H1 (cell line): ENCODE results near the gene TRAPPC11. TPM values are rescaled to one million over a fixed set of nuclear protein-coding genes. Genes with fewer than 3 reads are reported as not detected.

ENCODE experiments used
- CTCF ChIA-PET: fragments of 300-600 bp; sonication (Branson Sonifier 250); formaldehyde crosslinking; loops from one replicate; lab custom pipeline; 2021; ENCODE audit not compliant: partially characterized antibody; lab: Charles Lee
- POLR2A ChIA-PET: fragments of 300-600 bp; sonication (Branson Sonifier 250); formaldehyde crosslinking; loops from one replicate; lab custom pipeline; 2021; ENCODE audit warnings: inconsistent platforms; ENCODE audit not compliant: partially characterized antibody; lab: Charles Lee
- DNase-seq, 2 experiments: peaks; one replicate each; pipeline versions ENCODE4 v3.0.0 to v3.0.0-alpha.2; 2010 to 2022; ENCODE audit warnings: low spot score in 2 of 2, low read depth in 1 of 2, mixed read lengths in 1 of 2
- FAIRE-seq: peaks from 2 replicates; lab custom pipeline; 2011; peaks lifted over from hg19 to GRCh38; lab: Jason Lieb, UNC
- H2AFZ ChIP-seq: 2 replicates; pipeline ENCODE4 v1.8.1; 2012; ENCODE audit warnings: low read length, inconsistent platforms
- H2AK5ac ChIP-seq: 2 replicates; pipeline ENCODE4 v1.6.1; 2013; ENCODE audit warnings: low read depth, low read length
- H2BK120ac ChIP-seq: replicated peaks from 2 replicates; pipeline ENCODE3; 2013; ENCODE audit warnings: low read depth, low read length, inconsistent platforms
- H2BK12ac ChIP-seq: 2 replicates; pipeline ENCODE4 v1.6.1; 2013; ENCODE audit warnings: low read depth, low read length
- H2BK15ac ChIP-seq: 2 replicates; pipeline ENCODE4 v1.6.1; 2013; ENCODE audit warnings: low read length
- H2BK20ac ChIP-seq: 2 replicates; pipeline ENCODE4 v1.6.1; 2013; ENCODE audit warnings: low read length
- H2BK5ac ChIP-seq: 2 replicates; pipeline ENCODE4 v1.6.1; 2013; ENCODE audit warnings: low read depth, low read length
- H3K14ac ChIP-seq: 2 replicates; pipeline ENCODE4 v1.6.1; 2013; ENCODE audit warnings: inconsistent platforms; ENCODE audit not compliant: insufficient read length
- H3K18ac ChIP-seq: 2 replicates; pipeline ENCODE4 v1.6.1; 2013; ENCODE audit warnings: low read length; ENCODE audit errors: extremely low read depth
- H3K23ac ChIP-seq: 2 replicates; pipeline ENCODE4 v1.6.1; 2013; ENCODE audit warnings: inconsistent platforms; ENCODE audit not compliant: insufficient read length
- H3K23me2 ChIP-seq: 2 replicates; pipeline ENCODE4 v1.6.1; 2013; ENCODE audit warnings: low read depth, low read length
- H3K27ac ChIP-seq: 2 replicates; pipeline ENCODE4 v1.6.1; 2011; ENCODE audit warnings: low read depth, low read length, inconsistent platforms
- H3K27me3 ChIP-seq, 4 experiments: replicated peaks in 1 of 4; 1 replicate in 1 of 4; 2 replicates in 3 of 4; pipeline versions ENCODE4 v1.6.1 to v1.8.1; 2011 to 2013; ENCODE audit warnings: low read length in 3 of 4, mild to moderate bottlenecking in 3 of 4, inconsistent platforms in 2 of 4, mixed read lengths in 2 of 4, moderate library complexity in 1 of 4; ENCODE audit not compliant: control insufficient read depth in 3 of 4, insufficient read depth in 3 of 4; ENCODE audit errors: extremely low read depth in 1 of 4
- H3K36me3 ChIP-seq, 4 experiments: 2 replicates each; pipeline versions ENCODE4 v1.6.1 to v1.8.1; 2011 to 2013; ENCODE audit warnings: mild to moderate bottlenecking in 4 of 4, low read length in 3 of 4, moderate library complexity in 2 of 4, control low read depth in 1 of 4, inconsistent platforms in 1 of 4; ENCODE audit not compliant: insufficient read depth in 4 of 4, control insufficient read depth in 2 of 4
- H3K4ac ChIP-seq: replicated peaks from 2 replicates; pipeline ENCODE3; 2013; ENCODE audit warnings: low read length, low read depth, mixed read lengths, inconsistent platforms; ENCODE audit not compliant: insufficient read length
- H3K4me1 ChIP-seq, 4 experiments: replicated peaks in 1 of 4; 1 replicate in 1 of 4; 2 replicates in 3 of 4; pipeline versions ENCODE4 v1.6.1 to v1.8.1; 2011 to 2013; ENCODE audit warnings: low read length in 3 of 4, inconsistent platforms in 2 of 4, mixed read lengths in 1 of 4; ENCODE audit not compliant: insufficient read depth in 4 of 4, control insufficient read depth in 3 of 4
- H3K4me2 ChIP-seq, 2 experiments: 2 replicates each; pipeline versions ENCODE4 v1.6.1 to v1.8.1; 2011 to 2013; ENCODE audit warnings: low read depth in 2 of 2, low read length in 2 of 2, control low read depth in 1 of 2, inconsistent platforms in 1 of 2, mild to moderate bottlenecking in 1 of 2; ENCODE audit not compliant: insufficient read depth in 1 of 2
- H3K4me3 ChIP-seq, 4 experiments: fragments of 200-600, 300-600 bp in 1 of 4; sonication (generic), shearing (Covaris generic), sonication (Bioruptor Twin) in 1 of 4; 2 replicates each; pipeline versions ENCODE4 v1.5.1 to v1.8.1; 2011 to 2016; ENCODE audit warnings: low read length in 4 of 4, low read depth in 3 of 4, control low read depth in 2 of 4, inconsistent platforms in 2 of 4, mild to moderate bottlenecking in 2 of 4, mixed read lengths in 1 of 4, moderate library complexity in 1 of 4; ENCODE audit not compliant: insufficient read depth in 2 of 4; ENCODE audit errors: extremely low read depth in 1 of 4
- H3K56ac ChIP-seq: replicated peaks from 2 replicates; pipeline ENCODE3; 2013; ENCODE audit warnings: low read depth, mild to moderate bottlenecking, mixed read lengths, low read length, inconsistent platforms; ENCODE audit not compliant: insufficient read length
- H3K79me1 ChIP-seq: 2 replicates; pipeline ENCODE4 v1.6.1; 2013; ENCODE audit warnings: low read depth, low read length, control low read depth
- H3K79me2 ChIP-seq, 2 experiments: 2 replicates each; pipeline versions ENCODE4 v1.6.1 to v1.8.1; 2012 to 2013; ENCODE audit warnings: low read length in 2 of 2, mild to moderate bottlenecking in 2 of 2, inconsistent platforms in 1 of 2; ENCODE audit not compliant: insufficient read depth in 2 of 2, control insufficient read depth in 1 of 2
- H3K9ac ChIP-seq, 4 experiments: replicated peaks in 1 of 4; 1 replicate in 1 of 4; 2 replicates in 3 of 4; pipeline versions ENCODE4 v1.6.1 to v1.8.1; 2011 to 2013; ENCODE audit warnings: low read depth in 3 of 4, low read length in 3 of 4, control low read depth in 2 of 4, mild to moderate bottlenecking in 2 of 4, moderate library complexity in 2 of 4, inconsistent platforms in 1 of 4; ENCODE audit errors: extremely low read depth in 1 of 4
- H3K9me3 ChIP-seq, 2 experiments: 2 replicates each; pipeline versions ENCODE4 v1.6.1 to v1.8.1; 2012 to 2013; ENCODE audit warnings: mild to moderate bottlenecking in 2 of 2, moderate library complexity in 2 of 2, control low read depth in 1 of 2, inconsistent platforms in 1 of 2, low read depth in 1 of 2, low read length in 1 of 2, mixed read lengths in 1 of 2; ENCODE audit not compliant: insufficient read depth in 2 of 2
- H4K20me1 ChIP-seq, 2 experiments: replicated peaks in 1 of 2; 2 replicates each; pipeline versions ENCODE3 to v1.8.1; 2011 to 2013; ENCODE audit warnings: inconsistent platforms in 2 of 2, low read length in 2 of 2, mild to moderate bottlenecking in 1 of 2; ENCODE audit not compliant: insufficient read depth in 2 of 2, control insufficient read depth in 1 of 2
- H4K5ac ChIP-seq: 2 replicates; pipeline ENCODE4 v1.6.1; 2013; ENCODE audit warnings: low read length, low read depth, mixed read lengths, inconsistent platforms; ENCODE audit not compliant: insufficient read length
- H4K8ac ChIP-seq: 2 replicates; pipeline ENCODE4 v1.8.0; 2013; ENCODE audit warnings: mild to moderate bottlenecking, moderate library complexity, low read length, inconsistent platforms; ENCODE audit not compliant: insufficient read depth; ENCODE audit errors: extremely low read depth
- H4K91ac ChIP-seq: replicated peaks from 2 replicates; pipeline ENCODE3; 2013; ENCODE audit warnings: low read length, mixed read lengths, inconsistent platforms; ENCODE audit not compliant: insufficient read length
- ASH2L ChIP-seq: fragments of 200-600, 300-600 bp; sonication (generic); IDR thresholded peaks from one replicate; pipeline ENCODE4 v1.7.1; 2017; ENCODE audit warnings: low read length
- ATF2 ChIP-seq: IDR thresholded peaks from 2 replicates; pipeline ENCODE4 v1.6.1; 2012; ENCODE audit warnings: low read length, inconsistent platforms
- BACH1 ChIP-seq: IDR thresholded peaks from 2 replicates; pipeline ENCODE4 v1.6.1; 2012; ENCODE audit warnings: low read length, improper control_type of control experiment
- BRCA1 ChIP-seq: IDR thresholded peaks from 2 replicates; pipeline ENCODE4 v1.6.1; 2012; ENCODE audit warnings: low read depth, low read length, improper control_type of control experiment
- FOSL1 ChIP-seq: IDR thresholded peaks from 2 replicates; pipeline ENCODE4 v1.6.1; 2011; ENCODE audit warnings: mild to moderate bottlenecking, low read depth, low read length, moderate library complexity; ENCODE audit not compliant: insufficient read depth
- GABPA ChIP-seq: IDR thresholded peaks from 2 replicates; pipeline ENCODE4 v1.6.1; 2011; ENCODE audit warnings: mild to moderate bottlenecking, low read length, moderate library complexity, borderline replicate concordance; ENCODE audit not compliant: insufficient read depth
- KDM4A ChIP-seq: IDR thresholded peaks from one replicate; pipeline ENCODE4 v1.7.1; 2012; ENCODE audit warnings: low read depth, mild to moderate bottlenecking, moderate library complexity, low read length, inconsistent platforms; ENCODE audit not compliant: severe bottlenecking
- NRF1 ChIP-seq: IDR thresholded peaks from 2 replicates; pipeline ENCODE4 v1.6.1; 2011; ENCODE audit warnings: mild to moderate bottlenecking, low read depth, low read length, improper control_type of control experiment
- PHF8 ChIP-seq: fragments of 200-600 bp; sonication (generic); conservative IDR thresholded peaks from 2 replicates; pipeline ENCODE4 v1.7.1; 2012; ENCODE audit warnings: low read depth, mild to moderate bottlenecking, inconsistent platforms, low read length, moderate library complexity
- POLR2A ChIP-seq, 2 experiments: IDR thresholded peaks; 1 replicate in 1 of 2; 2 replicates in 1 of 2; pipeline ENCODE4 v1.6.1; 2011; ENCODE audit warnings: low read depth in 2 of 2, low read length in 2 of 2, mild to moderate bottlenecking in 2 of 2; ENCODE audit errors: control extremely low read depth in 1 of 2
- SUZ12 ChIP-seq: fragments of 200-600 bp; sonication (generic); IDR thresholded peaks from 2 replicates; pipeline ENCODE4 v1.6.1; 2012; ENCODE audit warnings: mild to moderate bottlenecking, inconsistent platforms, low read length, moderate library complexity, mixed read lengths
- TBP ChIP-seq: IDR thresholded peaks from 2 replicates; pipeline ENCODE4 v1.6.1; 2011; ENCODE audit warnings: low read depth, low read length, improper control_type of control experiment
- YY1 ChIP-seq: IDR thresholded peaks from 2 replicates; pipeline ENCODE4 v1.6.1; 2011; ENCODE audit warnings: low read depth, mild to moderate bottlenecking, low read length
- WGBS, 2 experiments: shearing (Covaris generic) in 1 of 2; methylation state at CpG; one replicate each; pipeline versions ENCODE4 v1.1.6 to v1.1.7; 2013 to 2015; ENCODE audit warnings: low lambda C conversion rate in 2 of 2, mixed read lengths in 2 of 2, inconsistent platforms in 1 of 2, low coverage in 1 of 2, missing lambda C conversion rate in 1 of 2; ENCODE audit not compliant: insufficient replicate concordance in 2 of 2, insufficient coverage in 1 of 2, insufficient read length in 1 of 2; ENCODE audit errors: extremely low coverage in 1 of 2, missing lambda C conversion rate in 1 of 2; 5-methylcytosine and 5-hydroxymethylcytosine counted together
- polyA plus RNA-seq, 7 experiments: library from polyadenylated mRNA; depleted of rRNA in 3 of 7; stranded (reverse) in 5 of 7; unstranded in 2 of 7; fragments of >200 nt in 5 of 7; fragments of 200-250 nt in 2 of 7; gene quantifications; 1 replicate in 5 of 7; 2 replicates in 1 of 7; 4 replicates in 1 of 7; pipeline versions ENCODE4 v1.2.1 to v1.2.3, GENCODE V29; 2011 to 2013; ENCODE audit warnings: missing spikeins in 2 of 7, mixed read lengths in 2 of 7
- total RNA-seq: library from RNA; stranded (reverse); fragmentation: NEBNext Ultra II Directional; extraction: Animal tissue kit (Norgen Biotek cat#: 25700); gene quantifications from 2 replicates; pipeline ENCODE4 v1.2.1, GENCODE V29; 2021

Gene TRAPPC11
- total and polyA plus RNA-seq, 2 of the 8 experiments (the other 6 are each of a cell fraction or from before 2014, with no cell fraction given) = 19.2 to 25.9 TPM

- no peaks in the 10 kb centered on the region for H3K79me2 ChIP-seq
- no peaks in the 10 kb centered on the region for H3K36me3 ChIP-seq
- ChIA-PET POLR2A (no interaction called here), CTCF (interaction anchor here (1.1 kb wide), 1 partner anchor 93 kb away, joined by 3 read pairs; no protein-coding TSS in a partner anchor)
- H2BK12ac ChIP-seq = no peak overlapping the region
- no peak overlapping the region for H2BK20ac ChIP-seq
- no peak overlapping the region for H3K56ac ChIP-seq
- no peak overlapping the region for H3K27ac ChIP-seq
- no peaks in the 10 kb centered on the region for H3K27me3 ChIP-seq
- no peak for FAIRE-seq
- no peak overlapping the region for H4K5ac ChIP-seq
- H4K8ac ChIP-seq = no peak overlapping the region
- H2BK120ac ChIP-seq = no peak overlapping the region
- H3K23me2 ChIP-seq = no peaks in the 10 kb centered on the region
- no peak overlapping the region for H2BK15ac ChIP-seq
- 88% methylated on average over 11 of the region's 11 CpGs; no CpG with 5 or more reads in 1 of the 2 experiments for WGBS, 2 experiments
- H4K20me1 ChIP-seq = no peaks in the 10 kb centered on the region
- H3K4me2 ChIP-seq = no peak overlapping the region
- peak overlapping the region; percentile 42 for H3K4ac ChIP-seq
- no peak overlapping the region for H3K4me3 ChIP-seq
- no peak overlapping the region for H4K91ac ChIP-seq
- no peak overlapping the region for H3K23ac ChIP-seq
- DNase-seq = no peak
- no peak overlapping the region for H2AFZ ChIP-seq
- H3K79me1 ChIP-seq = no peaks in the 10 kb centered on the region
- H3K4me1 ChIP-seq = peaks cover 2 to 8% (median 4%) of the 10 kb centered on the region in 4 experiments; a peak in 6 of 7 replicates
- H2BK5ac ChIP-seq = no peak overlapping the region
- H3K9ac ChIP-seq = no peak overlapping the region
- no peaks in the 10 kb centered on the region for H3K9me3 ChIP-seq
- H3K18ac ChIP-seq = no peak overlapping the region
- no peak overlapping the region for H3K14ac ChIP-seq
- H2AK5ac ChIP-seq = no peak overlapping the region
- no peak for TF ChIP-seq KDM4A
- no peak for TF ChIP-seq ATF2
- TF ChIP-seq GABPA = no peak
- no peak for TF ChIP-seq POLR2A (IDR thresholded peaks at IDR 0.05; ENCODE audit: control extremely low read depth in 1 of 2, low read depth in 2 of 2, low read length in 2 of 2)
- no peak for TF ChIP-seq TBP
- TF ChIP-seq PHF8 = no peak
- TF ChIP-seq YY1 = no peak
- no peak for TF ChIP-seq SUZ12
- no peak for TF ChIP-seq ASH2L
- no peak for TF ChIP-seq BACH1
- TF ChIP-seq BRCA1 = no peak
- TF ChIP-seq NRF1 = no peak
- TF ChIP-seq FOSL1 = no peak
These were observed 27.4 kb upstream of the TRAPPC11 start for GRCh38 chr4:183631577-183632198.
